ENCODE data around the gene CCM2L. TPM values are rescaled to one million over a fixed set of nuclear protein-coding genes. Genes with fewer than 3 reads are reported as not detected.

Gene CCM2L
- polyA plus RNA-seq, 3 donors: not detected

- Mint-ChIP-seq H3K4me1 (peaks cover 54% of the 10 kb centered on the region), H3K4me3 (peak within 1 kb of the TSS; percentile 95 to 97), H3K27ac (peak within 1 kb of the TSS; percentile 98 to 99 (median 98)), H3K36me3 (peaks cover 25 to 41% of the 10 kb centered on the region in 2 donors), H3K27me3 (ENCODE audit: low read depth in 3 of 3) (peaks cover 0 to 2% (median 0%) of the 10 kb centered on the region in 3 donors), H3K9me3 (peaks cover 0 to 3% (median 0%) of the 10 kb centered on the region in 7 donors)
- Histone ChIP-seq H3K27ac (ENCODE audit: low read depth in 1 of 2, low read length in 2 of 2) (peak within 1 kb of the TSS; percentile 90 to 98), H3K4me2 (replicated peaks; ENCODE audit: extremely low read depth, low read length, poor library complexity, severe bottlenecking) (peak within 1 kb of the TSS; percentile 82), H3K79me2 (ENCODE audit: insufficient read depth, low read length) (peaks cover 57% of the 10 kb centered on the region), H3K4me3 (replicated peaks in 1 of 3; ENCODE audit: low read depth in 2 of 3, low read length in 3 of 3) (peak within 1 kb of the TSS; percentile 69 to 98 (median 81)), H3K9ac (ENCODE audit: insufficient read depth, low read length, poor library complexity, severe bottlenecking) (peak within 1 kb of the TSS; percentile 100), H4K20me1 (ENCODE audit: insufficient read depth, low read length) (no peaks in the 10 kb centered on the region), H3K4me1 (ENCODE audit: control insufficient read depth in 1 of 2, insufficient read depth in 2 of 2, low read length in 2 of 2) (peaks cover 51 to 64% of the 10 kb centered on the region in 2 donors), H3K9me3 (replicated peaks in 1 of 2; ENCODE audit: control insufficient read depth in 1 of 2, insufficient read depth in 1 of 2, low read length in 2 of 2) (no peaks in the 10 kb centered on the region), H3K36me3 (replicated peaks in 1 of 2; ENCODE audit: control insufficient read depth in 1 of 2, insufficient read depth in 2 of 2, low read length in 2 of 2) (peaks cover 12 to 19% of the 10 kb centered on the region in 2 donors), H2AFZ (ENCODE audit: insufficient read depth, low read depth, low read length, poor library complexity, severe bottlenecking) (peak within 1 kb of the TSS; percentile 38), H3K27me3 (ENCODE audit: control insufficient read depth in 2 of 2, insufficient read depth in 2 of 2, low read length in 2 of 2) (no peaks in the 10 kb centered on the region)
- 0% methylated on average over 41 of the region's 58 CpGs for WGBS (ENCODE audit: insufficient coverage)
- no peak for TF ChIP-seq CTCF (IDR thresholded peaks at IDR 0.05)
- DNase-seq: peak; percentile 74 to 84 (median 81)
- intact Hi-C loops (cut with micrococcal nuclease): loop anchor here in 1 of 2 donors (2.0 kb wide), 1 partner anchor 13 kb away; no protein-coding TSS in a partner anchor
Measured at GRCh38 chr20:32052090-32052777, 42.0 kb downstream of the CCM2L start, which contains the start of gene HCK. HCK (plus strand) TSS chr20:32052242.

GRCh38 chr20:32052778-32053362 is 42.6 kb downstream of the CCM2L start:
- H3K36me3 ChIP-seq (replicated peaks in 1 of 2; ENCODE audit: control insufficient read depth in 1 of 2, insufficient read depth in 2 of 2, low read length in 2 of 2): peaks cover 17 to 25% of the 10 kb centered on the region in 2 donors
- peaks cover 0 to 2% (median 1%) of the 10 kb centered on the region in 3 donors for H3K27me3 Mint-ChIP-seq (ENCODE audit: low read depth in 3 of 3)
- no peak for TF ChIP-seq CTCF (IDR thresholded peaks at IDR 0.05)
- intact Hi-C loops (cut with micrococcal nuclease): loop anchor here in 1 of 2 donors (2.0 kb wide), 1 partner anchor 14 kb away; no protein-coding TSS in a partner anchor
- peaks cover 0 to 3% (median 0%) of the 10 kb centered on the region in 7 donors for H3K9me3 Mint-ChIP-seq
- H3K36me3 Mint-ChIP-seq: peaks cover 31 to 48% of the 10 kb centered on the region in 2 donors
- no peaks in the 10 kb centered on the region for H3K9me3 ChIP-seq (replicated peaks in 1 of 2; ENCODE audit: control insufficient read depth in 1 of 2, insufficient read depth in 1 of 2, low read length in 2 of 2)
- 7% methylated on average over 10 of the region's 22 CpGs for WGBS (ENCODE audit: insufficient coverage)
- peak overlapping the region; percentile 95 to 97 for H3K4me3 Mint-ChIP-seq
- peak overlapping the region; percentile 98 to 99 (median 98) for H3K27ac Mint-ChIP-seq
- no peaks in the 10 kb centered on the region for H3K27me3 ChIP-seq (ENCODE audit: control insufficient read depth in 2 of 2, insufficient read depth in 2 of 2, low read length in 2 of 2)
- H3K4me3 ChIP-seq (replicated peaks in 1 of 3; ENCODE audit: low read depth in 2 of 3, low read length in 3 of 3): peak overlapping the region; percentile 69 to 98 (median 81)
- peak overlapping the region; percentile 90 to 98 for H3K27ac ChIP-seq (ENCODE audit: low read depth in 1 of 2, low read length in 2 of 2)
- H2AFZ ChIP-seq (ENCODE audit: insufficient read depth, low read depth, low read length, poor library complexity, severe bottlenecking): no peak overlapping the region
- peaks cover 64% of the 10 kb centered on the region for H3K79me2 ChIP-seq (ENCODE audit: insufficient read depth, low read length)
- H3K4me2 ChIP-seq (replicated peaks; ENCODE audit: extremely low read depth, low read length, poor library complexity, severe bottlenecking): peak overlapping the region; percentile 82
- peak overlapping the region; percentile 100 for H3K9ac ChIP-seq (ENCODE audit: insufficient read depth, low read length, poor library complexity, severe bottlenecking)
- peak; percentile 89 to 95 (median 94) for DNase-seq
- peaks cover 57 to 70% of the 10 kb centered on the region in 2 donors for H3K4me1 ChIP-seq (ENCODE audit: control insufficient read depth in 1 of 2, insufficient read depth in 2 of 2, low read length in 2 of 2)
- H4K20me1 ChIP-seq (ENCODE audit: insufficient read depth, low read length): no peaks in the 10 kb centered on the region
- peaks cover 61% of the 10 kb centered on the region for H3K4me1 Mint-ChIP-seq

Data from CD14-positive monocyte (primary cell).